NCI-H128 (cell line): ENCODE results near the gene CTTNBP2.

Experiments used
- DNase-seq: peaks from one replicate; lab custom pipeline; 2025; ENCODE audit not compliant: unreplicated experiment; lab: John Stamatoyannopoulos, UW

The CTTNBP2 gene

DNA sequence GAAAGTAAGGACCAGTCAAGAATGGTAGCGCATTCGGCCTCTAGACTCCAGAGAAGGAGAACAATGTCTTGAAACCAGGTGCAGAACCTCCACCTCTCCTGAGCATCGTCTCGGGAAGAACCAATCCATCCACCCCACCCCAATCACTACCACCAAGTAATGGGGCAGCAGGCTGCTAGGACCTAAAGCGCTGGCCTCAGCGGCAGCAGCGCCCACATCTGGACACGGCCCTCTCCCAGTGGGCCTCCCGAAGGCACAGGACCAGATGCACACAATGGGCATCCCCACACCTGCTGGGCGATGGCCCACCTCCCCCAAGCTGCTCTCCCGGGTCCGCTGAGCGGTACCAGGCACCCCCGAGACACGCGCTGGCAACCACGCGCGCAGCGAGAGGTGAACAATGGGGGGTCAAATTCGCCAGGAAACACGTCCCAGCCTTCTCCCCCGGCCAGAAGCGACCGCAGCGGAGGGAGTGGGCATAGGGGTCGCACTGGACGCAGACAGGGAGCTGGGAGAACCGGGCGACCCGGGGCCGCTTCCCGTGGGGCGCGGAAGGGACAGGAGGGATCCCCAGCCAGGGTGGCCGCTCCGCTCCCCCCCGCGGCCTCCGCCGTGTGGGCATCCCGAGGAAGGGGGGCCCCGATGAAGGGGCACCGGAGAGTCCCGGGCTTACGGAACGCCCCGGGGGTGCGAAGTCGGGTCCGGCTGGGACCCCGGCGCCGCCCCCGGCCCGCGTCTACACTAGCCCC, 506 bp downstream of the CTTNBP2 start:
- no peak for DNase-seq

DNA sequence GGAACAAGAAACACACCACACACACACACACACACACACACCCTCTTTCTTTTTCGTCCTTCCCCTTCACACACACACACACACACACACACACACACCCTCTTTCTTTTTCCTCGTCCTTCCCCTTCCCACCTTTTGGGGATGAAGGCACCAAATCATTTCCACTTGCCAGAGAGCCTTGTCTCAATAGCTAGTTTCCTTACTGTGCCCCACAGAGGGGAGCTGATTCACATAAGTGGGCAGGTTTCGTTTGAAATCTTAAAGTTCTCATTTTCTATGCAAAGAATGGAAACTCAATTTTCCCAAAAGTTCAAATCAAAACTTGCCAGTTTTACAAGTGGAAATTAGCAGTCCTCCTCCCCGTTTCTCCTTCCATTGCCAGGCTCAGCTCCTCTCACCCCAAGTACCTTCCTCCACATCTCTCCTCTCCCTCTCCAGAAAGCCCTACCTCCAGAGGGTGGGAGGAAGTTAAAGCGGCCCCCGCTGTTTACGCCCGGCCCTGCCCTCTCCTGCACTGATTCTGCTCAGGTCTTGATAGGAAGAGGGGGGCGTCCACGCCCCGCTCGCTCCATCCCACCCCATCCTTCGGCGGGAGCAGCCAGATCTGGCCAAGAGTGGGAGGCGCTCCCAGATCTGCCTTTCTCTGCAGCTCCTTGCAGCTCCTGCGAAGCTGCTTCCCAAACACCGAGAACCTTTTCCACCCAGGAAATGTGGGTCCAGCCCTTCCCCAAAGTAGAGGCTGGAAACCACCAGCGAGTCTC, 1.3 kb downstream of the CTTNBP2 start:
- DNase-seq: no peak

DNA sequence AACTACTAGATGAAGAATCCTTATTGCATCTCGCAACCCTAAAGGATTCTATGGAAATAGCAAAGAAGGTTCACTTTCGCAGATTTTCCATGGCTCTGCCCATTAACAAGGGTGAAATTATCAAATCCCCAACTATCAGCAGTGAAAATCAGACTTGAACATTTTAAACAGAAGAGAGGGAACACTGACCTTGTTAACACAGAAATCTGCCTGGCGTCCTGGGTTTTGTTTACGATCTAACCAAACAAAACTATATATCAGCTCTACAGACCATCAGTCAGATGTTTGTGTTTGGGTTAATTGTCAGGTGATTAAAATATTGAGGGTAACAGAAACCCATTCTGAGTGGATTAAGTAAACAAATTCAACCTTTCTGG, 1.9 kb downstream of the CTTNBP2 start:
- no peak for DNase-seq

DNA sequence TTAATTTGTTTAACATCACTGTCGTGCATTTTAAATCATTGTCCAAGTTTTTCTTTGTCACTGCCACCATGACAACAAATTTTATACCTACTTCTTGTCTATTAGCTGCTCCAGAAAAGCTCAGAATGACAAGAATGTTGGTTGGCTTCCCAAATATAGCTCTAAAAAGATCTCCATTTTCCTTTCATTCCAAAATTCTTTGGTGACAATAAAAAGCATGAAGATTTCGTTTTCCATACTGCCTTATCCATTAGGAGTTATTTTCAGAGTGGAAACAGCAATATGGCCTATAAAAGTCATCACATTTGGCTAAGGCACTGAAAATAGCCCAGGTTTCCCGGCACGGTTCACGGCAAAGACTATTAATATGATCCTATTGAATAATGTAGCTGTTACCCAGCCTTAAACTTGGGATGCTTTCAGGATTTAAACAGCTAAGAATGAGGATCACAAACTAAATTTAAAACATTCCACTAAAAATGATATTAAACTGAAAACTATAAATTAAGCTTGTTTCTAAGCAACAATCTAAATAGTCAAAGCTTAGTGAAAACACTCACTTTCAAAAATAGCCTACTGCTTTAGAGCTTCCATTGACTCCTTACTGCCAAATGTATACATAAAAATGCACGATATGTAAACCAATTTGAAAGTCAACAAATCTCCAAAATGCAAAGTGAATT, 2.7 kb downstream of the CTTNBP2 start:
- DNase-seq: no peak

DNA sequence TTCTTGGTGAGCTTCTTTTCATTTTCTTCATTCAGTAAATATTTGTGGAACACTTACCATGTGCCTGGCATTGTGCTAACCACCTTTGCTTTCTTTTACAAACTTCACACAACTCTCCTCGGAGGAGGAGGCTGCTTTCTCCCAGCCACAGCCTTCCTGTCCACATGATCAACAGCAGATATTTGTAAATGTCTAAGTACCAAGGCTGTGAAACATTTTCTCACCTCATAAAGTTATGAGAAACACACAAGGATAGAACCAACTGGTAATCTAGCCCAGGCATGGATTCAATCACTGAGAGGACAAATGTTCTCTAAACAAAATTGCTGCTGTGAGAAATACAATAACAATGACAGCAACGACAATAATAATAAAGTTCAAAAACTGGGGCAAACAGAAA, 3.9 kb downstream of the CTTNBP2 start:
- no peak for DNase-seq

DNA sequence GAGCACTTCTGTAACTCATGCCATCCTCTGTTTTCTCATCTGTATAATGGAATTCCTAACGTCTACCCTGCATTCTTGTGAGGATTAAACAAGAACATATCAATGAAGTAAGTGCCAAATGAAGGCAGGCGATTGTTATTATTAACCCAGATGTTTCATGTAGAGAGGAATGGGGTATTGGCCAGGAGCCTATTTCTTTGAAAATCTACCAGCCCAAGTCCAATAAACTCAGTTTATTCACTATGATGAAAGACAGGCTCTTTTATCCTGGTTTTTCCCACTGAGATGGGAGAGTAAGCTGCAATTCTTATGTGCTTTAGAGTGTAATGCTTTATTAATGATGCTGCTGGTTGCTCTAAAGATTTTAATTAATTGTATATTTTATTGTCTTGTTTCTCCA, 9.6 kb downstream of the CTTNBP2 start:
- DNase-seq: no peak

DNA sequence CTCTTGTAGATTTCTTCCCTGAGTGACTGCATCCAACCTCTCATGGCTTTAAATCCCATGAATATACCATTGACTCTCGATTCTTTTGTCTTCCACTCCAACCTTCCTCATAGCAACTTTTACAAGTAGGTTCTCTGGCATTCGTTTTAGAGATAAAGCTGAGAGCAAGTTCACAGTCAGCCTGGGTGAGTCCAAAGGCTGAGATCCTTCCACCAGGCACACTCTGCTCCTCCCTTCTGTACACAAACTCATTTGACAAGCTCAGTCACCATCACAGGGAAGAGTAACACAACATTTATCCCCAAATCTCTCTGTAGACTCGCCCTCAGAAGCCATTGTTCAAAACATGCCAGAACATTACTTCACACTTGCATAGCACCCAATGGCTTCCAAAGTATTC, 10.9 kb downstream of the CTTNBP2 start:
- no peak for DNase-seq

DNA sequence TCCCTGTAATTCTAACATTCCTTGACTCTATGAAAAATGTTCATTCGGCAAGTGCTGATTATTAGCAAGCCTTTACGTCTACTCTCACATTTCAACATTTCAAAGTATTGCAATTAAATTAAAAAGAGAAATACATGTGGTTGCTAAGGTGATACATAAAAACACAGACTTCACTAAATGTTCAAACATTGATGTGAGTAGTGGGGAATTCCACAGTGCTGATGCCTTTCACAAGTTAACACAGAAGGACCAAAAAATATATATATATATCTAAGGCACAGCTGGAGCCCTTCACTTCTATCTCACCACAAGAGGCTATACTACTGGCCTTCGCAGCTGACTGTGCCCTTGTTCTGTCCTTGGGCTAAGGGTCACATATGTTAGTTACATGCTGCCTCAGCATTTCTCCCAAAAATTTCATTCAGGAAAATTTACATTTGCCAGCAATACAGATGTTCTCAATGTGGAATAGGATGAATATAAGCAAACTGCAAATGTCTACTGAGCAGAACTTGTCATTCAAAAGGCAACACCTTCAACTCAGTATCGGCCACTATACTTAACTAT, 13.9 kb downstream of the CTTNBP2 start:
- DNase-seq: no peak

DNA sequence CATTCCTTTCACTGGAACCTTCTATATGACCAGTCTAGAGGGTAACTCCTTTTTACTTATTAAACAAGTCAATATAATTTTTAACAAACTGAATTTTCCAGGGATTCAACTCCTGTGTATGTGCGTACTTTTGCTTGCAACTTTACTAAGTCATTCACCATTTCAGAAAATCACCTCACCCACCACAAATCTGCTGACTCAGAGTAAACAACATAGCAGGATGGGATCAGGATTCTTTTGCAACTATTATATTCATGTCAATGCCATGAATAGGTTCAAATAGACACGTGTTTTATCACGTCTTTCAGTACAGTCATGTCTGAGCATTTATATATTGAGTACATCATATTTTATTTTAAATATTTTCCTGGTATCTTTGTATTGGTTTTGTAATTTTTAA, 14.5 kb downstream of the CTTNBP2 start:
- no peak for DNase-seq

DNA sequence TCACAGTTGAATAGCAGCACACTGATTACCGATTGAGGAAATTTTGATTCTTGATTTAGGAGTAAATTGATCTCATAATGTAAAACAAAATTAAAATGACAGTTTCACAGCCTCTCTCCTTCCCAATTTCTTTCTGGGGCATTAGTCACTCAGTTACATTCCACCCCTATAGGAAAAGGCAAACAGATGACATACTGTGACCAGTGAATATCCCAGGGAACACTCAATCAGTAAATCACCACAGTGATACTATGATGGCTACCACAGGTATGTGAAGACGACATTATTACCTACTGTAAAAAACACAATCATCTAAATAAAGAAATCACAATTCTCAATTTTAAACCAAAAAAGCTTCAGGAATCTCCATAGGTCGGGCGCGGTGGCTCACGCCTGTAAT, 15.5 kb downstream of the CTTNBP2 start:
- no peak for DNase-seq

DNA sequence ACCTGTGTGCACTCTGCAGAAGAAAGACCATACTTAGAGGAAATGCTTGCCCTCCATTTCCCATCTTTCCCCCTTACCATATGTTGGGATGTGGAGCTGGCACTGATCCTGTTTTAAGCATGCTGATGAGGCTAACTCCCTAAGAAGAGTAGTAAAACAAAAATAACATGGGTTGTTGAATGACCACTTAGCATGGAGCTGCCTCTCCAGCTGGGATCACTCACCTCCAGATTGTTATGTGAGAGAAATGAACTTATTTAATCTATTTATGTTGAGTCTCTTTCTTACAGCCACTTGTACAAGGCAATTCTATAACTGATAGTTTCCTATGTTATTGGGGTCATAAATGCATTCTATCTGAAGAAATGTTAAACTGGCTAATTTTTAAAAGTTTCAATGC, 17.0 kb downstream of the CTTNBP2 start:
- DNase-seq: no peak

DNA sequence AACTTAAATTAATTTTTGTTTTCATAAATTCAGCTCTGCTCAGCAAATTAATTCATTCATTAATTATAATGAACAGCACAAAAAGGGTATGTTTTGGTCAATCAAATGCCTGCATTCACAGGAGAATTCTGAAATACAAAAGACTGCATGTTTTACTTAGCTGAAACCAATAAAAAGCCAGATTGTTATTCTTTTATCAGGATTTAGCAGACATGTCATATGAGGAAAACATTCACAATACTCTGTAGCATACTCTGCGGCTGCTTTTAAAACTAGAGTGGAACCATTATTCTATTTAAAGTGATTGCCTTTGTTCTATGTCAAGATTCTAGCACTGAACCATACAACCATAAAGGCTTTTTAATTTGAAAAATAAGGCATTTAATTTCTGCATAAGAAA, 19.1 kb downstream of the CTTNBP2 start:
- DNase-seq: no peak

DNA sequence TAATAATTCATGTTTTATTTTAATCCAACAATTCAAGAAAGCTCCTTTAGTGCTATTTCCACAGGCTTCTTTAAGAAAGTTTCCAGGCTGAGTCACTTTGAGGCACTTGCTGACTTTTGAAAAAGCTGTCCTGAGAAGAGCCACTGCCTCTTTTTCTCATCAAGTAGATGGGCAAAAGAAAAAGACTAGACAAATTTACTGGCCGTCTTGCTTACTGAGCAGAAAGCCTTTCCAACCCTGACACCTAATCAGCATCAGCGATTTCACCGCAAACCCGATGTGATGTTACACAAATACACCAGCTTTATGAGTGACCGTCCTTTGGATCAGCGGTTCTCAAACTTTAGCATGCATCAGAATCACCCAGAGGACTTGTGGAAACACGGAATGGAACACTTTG, 24.3 kb downstream of the CTTNBP2 start:
- no peak for DNase-seq

DNA sequence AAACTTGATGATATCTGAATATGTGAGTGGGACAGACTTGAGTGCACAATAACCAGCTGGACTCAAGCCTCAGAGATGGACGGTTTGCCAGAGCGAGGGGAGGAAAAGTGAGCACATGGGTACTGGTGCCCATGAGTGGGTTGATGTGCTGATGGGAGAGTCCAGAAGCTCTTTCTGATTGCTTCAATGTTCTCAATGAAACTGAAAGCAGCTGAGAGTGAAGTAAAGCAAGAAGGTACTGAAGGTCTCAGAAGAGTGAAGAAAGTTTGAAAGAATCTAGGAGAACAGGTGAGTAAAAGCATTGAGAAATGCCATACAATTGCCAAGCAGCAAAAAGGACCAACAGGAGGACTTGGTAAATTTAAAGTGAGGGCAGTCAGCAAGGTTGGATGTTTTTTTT, 28.6 kb downstream of the CTTNBP2 start:
- no peak for DNase-seq

DNA sequence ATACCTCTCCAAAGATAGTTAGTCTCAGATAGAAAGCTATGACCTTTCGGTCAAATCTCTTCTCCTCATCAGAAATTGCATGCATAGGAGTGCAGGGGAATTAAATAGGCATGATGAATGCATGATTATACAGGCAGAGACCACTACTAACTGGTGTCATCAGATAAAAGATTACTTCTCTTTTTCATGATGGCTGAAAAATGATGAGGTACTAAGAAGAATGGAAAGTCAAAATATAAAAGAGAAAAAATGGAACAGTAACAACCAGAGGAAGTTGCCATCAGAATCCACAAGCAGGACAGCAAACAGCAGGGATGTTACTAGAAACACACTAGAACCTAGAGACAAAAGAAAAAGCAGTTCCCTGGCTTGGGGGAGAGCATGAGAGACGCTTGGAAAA, 31.6 kb downstream of the CTTNBP2 start:
- no peak for DNase-seq

DNA sequence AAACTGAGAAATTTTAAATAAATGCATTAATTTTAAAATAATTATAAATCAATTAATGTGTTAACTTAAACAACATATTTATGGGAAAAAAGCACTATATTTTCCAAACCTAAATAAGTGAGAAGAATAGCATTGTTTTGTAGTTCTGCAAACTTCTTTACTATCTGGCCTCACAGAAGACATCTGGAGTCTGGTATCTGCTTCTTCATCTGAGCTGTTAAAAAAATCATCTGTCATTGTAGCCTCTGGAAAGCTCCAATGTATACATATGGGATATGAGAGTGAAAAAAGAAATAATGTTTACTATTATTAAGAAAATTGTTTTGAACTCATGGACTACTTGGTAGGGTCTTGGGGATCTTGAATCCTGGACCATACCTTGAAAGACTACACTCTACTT, 32.2 kb downstream of the CTTNBP2 start:
- no peak for DNase-seq

DNA sequence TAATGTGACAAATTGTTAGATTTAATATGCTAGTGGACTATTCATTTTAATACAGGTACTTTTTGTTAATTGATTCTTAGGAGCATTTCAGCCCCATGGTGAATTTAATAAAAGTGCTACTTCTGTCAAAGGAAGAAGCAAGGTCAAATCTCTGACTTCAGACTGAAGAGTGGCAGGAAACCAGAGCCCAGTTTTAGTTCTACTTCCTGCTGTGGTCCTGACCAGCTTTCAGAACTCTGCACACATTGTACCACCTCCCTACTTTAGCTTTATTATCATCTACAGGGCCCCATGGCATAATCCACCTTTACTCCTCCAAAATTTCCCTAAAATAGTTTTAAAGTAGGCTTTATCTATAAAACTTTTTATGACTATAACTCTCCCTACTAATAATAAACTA, 33.7 kb downstream of the CTTNBP2 start:
- no peak for DNase-seq

DNA sequence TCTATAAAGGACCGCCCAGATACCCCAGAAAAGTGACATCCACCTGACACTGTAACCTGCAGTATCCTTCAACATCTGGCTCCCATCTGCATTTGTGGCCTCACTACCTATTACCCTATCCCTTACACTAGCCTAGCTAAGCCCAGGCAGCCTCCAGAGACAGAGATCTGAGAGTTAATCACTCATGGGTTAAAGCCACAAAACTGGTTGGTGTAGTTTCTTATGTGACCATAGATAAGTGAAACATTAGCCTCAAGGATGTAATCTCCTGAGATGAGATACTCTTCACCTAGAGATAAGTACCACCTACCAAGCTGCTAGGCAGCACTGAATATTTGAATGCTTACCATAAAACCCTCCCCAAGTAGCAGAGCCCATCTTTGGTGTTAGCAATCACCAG, 35.4 kb downstream of the CTTNBP2 start:
- DNase-seq: no peak

DNA sequence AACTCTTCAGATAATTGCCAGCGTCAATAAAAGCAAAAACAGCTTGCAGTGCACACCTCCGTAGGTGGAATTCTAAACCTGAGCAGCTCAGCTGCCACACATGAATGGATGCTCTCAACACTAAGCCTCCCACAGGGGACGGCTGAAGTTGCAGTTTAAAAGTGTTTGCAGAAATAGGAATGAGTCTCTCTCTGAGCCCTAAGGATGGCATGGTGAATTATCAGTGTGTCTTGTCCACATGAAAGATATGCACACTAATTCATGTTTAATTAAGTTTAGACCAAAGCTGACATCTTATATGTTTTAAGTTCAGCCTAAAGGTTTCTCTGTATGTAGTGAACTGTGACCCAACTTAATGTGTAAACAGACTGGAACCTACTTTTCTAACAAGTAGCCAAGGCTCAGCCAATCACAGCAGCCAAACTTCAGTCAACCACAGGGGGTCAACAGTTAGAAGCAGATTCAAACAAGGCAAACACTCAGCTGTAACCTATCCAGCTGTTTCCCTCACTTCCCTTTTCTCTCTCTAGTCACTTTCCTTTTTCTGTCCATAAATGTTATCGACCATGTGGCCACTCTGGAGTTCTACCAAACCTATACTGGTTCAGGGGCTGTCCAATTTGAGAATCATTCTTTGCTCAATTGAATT, 38.1 kb downstream of the CTTNBP2 start:
- DNase-seq: peak; percentile 58

DNA sequence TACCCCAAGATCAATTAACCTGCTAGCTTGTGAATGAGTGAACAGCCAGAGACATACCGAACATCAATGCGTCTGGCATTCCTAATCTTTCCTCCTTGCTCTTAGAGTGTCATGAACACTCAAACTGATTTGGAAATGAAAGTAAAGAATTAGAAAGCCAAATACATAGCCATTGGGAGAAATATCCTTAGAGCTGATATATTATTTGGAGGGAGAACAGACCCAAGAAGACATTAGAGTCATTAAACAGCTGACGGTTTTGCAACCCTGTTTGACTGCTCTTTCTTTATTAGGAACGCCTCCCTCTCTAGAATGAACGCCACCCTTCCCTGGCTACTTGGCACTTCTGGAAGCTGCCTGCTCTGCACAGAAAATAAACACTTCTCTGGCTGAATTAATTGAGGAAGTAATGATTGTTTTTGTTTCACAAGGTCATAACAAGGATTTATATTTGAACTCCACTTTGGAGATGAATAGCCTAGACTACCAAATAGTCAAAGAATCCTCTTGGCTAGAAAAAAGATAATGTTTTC, 42.8 kb downstream of the CTTNBP2 start:
- no peak for DNase-seq

DNA sequence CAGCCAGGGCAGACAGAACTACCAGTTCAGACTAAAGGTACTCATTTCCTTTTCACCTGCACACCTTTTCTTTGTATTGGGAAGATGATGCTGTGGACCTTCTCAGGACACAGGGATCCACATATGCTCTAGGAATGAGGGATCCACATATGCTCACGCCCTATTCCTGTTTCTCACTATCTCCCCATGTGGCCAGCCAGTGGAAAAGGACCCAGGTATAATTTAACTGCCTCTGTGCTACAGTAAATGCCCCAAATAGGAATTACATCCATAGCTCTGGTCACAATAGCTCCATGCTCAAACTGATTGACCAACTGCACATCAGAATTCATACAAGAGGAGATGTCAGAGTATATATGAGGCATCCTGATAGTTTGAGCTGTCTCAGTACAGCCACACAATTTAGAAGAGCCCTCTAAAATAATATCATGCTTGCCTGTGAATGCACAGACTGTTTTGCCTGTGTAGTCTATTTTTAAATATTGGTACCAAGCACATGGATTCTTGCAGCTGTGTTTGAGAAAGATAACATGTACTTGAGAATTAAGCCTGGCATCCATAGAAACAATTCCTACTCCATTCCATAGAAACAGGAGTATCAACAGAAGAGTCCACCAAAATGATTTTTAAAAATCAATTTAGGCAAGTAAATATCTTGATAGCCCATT, 43.7 kb downstream of the CTTNBP2 start:
- DNase-seq: no peak
